ENCODE data around the gene ZNF606.
"Not testable (repeated sequence)": the region's sequence is repeated elsewhere in the genome, so short reads cannot be mapped to it uniquely, and the experiment has no call there.

ZNF606 gene

DNA sequence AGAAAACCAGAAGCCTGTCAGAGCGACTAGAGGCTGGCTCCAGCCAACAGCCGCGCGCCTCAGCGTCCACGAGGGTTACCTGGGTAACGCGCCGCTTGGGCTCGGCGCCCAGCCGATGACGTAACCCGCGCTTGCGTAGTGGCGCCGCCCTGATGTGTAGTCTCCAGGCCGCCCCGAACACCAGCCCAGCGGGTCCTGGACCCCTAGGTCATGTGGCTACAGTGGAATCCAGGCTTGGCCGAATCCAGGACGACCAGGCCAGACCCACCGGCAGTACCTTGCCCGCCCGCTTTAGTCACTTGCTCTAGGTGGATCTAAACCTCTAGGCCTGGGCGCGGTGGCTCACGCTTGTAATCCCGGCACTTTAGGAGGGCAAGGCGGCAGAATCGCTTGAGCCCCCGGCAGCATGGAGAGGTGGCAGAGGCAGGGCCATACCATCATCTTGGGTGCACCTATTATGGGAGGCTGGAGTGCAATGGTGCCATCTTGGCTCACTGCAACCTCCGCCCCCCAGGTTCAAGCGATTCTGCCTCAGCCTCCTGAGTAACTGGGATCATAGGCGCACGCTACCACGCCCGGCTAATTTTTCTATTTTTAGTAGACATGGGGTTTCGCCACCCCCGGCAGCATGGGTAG is 7.2 kb upstream of the ZNF606 start:
- peak; percentile 85 for DNase-seq (ENCODE audit: low spot score)

DNA sequence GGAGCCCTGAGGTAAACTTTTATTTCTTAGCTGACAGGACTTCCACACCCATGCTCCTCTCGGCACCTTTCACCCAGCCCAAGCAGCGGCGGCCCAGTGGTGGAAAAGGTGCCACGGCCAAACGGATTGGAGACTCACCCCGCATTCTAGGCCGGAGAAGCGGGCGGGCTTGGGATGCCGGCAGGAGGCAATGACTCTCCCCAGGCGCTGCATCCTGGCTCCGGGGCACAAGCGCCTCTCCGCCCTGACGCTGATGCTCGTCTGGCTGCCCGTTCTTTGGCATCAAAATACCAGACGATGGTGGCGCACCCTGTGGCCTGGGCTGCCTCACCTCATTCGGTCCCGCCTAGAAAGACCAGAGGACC is 6.7 kb upstream of the ZNF606 start:
- DNase-seq (ENCODE audit: low spot score) = no peak

DNA sequence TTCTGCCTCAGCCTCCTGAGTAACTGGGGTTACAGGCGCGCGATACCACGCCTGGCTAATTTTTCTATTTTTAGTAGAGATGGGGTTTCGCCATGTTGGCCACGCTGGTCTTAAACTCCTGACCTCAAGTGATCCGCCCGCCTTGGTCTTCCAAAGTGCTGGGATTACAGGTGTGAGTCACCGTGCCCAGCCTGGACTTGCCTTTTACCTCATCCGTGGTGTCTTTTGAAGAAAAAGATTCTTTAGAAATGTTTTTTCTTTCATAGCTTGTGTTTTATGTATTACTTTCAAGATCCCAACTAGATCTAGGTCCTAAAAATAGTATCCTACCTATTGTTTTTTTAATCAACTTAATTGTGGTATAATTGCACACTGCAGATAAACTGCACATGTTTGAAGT is 6.3 kb upstream of the ZNF606 start:
- DNase-seq (ENCODE audit: low spot score) = not testable (repeated sequence)

DNA sequence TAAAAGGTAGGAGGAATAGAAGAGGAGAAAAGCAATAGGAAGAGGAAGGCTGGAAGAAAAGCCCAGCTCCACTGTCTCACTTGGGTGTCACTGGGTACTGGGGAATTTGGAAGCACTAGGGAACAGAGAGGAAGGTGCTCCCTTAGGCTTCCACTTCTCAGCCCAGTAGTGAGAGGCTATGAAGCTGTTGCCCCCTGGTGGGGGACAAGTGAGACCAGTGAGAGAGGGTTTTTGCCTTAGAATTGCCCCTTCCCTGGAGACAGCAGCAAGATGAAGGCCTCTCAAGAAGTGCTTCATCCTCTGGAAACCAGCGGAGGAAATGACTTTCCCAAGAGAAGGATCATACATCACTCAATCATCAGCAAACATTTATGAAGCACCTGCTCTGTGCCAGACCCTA is 4.7 kb upstream of the ZNF606 start:
- DNase-seq (ENCODE audit: low spot score) = no peak

DNA sequence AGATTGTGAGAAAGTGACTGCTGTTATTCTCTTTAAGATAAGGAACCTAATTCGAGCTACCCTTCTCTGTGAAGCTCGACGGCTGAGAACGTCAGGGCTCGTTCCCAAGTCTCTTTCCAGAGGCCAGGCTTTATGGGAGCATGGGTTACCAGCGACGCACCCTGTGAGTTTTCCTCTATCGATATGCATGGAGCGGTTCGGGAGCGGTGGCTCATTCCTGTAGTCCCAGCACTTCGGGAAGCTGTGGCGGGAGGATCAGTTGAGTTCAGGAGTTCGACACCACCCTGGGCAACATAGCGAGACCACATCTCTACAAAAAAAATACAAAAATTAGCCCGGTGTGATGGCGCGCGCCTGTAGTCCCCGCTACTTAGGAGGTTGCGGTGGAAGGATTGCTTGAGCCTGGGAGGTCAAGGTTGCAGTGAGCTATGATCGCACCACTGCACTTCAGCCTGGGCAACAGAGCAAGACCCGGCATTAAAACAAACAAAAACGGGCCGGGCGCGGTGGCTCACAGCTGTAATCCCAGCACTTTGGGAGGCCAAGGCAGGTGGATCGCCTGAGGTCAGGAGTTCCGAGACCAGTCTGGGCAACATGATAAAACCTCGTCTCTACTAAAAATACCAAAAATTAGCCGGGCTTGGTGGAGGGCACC is 681 bp upstream of the ZNF606 start:
- no peak for DNase-seq (ENCODE audit: low spot score)

DNA sequence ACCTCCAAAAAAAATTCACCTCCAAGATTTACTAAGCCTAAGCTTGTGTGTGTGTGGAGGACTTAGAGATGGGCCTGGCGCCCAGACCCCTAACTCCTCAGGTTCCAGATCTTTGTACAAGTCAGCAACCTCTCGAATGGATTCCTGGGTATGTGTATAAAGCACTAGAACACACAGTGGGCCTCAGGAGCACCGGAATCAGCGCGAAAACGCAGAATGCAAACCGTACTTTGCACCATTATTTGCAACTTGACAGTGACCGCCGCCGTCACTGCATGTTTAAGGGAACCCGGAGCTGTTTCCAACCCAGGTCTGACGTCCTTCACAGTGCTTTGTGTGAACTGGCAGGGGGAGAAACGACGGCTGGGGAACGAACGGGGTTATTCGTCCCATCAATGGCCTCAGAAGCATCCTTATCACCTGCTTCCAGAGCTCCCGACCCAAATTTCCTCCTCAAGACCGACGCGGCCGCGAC is 688 bp downstream of the ZNF606 start:
- DNase-seq (ENCODE audit: low spot score) = no peak

DNA sequence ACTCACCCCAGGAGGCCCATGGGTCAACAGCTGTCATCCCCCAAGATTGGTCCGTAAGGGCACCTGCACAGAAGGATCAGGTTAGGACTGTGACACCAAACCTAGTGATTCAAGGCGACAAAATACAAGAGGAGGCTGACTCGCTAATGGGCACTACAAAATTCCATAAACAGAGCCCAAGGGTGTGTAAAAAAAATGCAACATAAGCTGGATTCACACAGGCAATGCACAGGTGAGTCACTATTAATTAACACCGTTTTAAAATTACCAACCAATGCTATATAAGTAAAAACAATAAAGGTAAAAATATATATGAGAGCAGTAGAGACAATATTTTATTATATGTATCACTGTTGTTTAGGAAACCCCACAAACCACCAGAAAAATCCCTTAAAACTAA is 1.9 kb downstream of the ZNF606 start:
- no peak for DNase-seq (ENCODE audit: low spot score)

DNA sequence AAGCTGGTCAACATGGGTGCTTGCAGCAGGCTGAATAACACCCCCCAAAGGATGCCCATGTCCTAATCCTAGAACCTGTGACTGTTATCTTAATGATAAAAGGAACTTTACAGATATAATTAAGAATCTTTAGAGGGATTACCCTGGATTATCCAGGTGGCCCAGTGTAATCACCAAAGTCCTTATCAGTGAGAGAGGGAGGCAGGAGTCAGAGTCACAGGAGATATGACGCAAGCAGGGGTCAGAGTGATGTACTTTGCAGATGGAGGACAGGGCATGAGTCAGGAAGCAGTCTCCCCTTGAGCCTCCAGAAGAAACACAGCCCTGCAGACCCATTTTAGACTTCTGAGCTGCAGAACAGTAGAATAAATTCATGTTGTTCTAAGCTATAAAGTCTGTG is 9.8 kb downstream of the ZNF606 start:
- DNase-seq (ENCODE audit: low spot score) = no peak

DNA sequence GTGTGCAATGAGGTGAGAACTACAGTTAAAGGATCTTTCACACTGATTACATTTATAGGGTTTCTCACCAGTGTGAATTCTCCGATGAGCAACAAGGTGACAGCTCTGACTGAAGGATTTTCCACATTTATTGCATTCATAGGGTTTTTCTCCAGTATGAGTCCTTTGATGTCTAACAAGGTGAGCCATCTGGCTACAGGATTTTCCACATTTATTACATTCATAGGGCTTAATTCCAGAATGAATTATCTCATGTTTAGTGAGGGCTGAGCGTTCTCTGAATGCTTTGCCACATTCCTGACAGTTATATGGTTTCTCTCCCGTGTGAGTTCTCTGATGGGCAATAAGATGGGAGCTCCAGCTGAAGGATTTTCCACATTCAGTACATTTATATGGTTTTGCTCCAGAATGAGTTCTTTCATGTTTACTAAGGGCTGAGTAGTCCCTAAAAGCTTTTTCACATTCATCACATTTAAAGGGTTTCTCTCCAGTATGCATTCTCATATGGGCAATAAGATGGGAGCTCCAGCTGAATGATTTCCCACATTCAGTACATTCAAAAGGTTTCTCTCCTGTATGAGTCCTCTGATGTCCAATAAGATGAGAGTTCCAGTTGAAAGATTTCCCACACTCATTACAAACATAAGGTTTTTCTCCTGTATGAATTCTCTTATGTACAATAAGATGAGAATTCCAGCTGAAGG is 23.9 kb downstream of the ZNF606 start:
- DNase-seq (ENCODE audit: low spot score) = no peak

DNA sequence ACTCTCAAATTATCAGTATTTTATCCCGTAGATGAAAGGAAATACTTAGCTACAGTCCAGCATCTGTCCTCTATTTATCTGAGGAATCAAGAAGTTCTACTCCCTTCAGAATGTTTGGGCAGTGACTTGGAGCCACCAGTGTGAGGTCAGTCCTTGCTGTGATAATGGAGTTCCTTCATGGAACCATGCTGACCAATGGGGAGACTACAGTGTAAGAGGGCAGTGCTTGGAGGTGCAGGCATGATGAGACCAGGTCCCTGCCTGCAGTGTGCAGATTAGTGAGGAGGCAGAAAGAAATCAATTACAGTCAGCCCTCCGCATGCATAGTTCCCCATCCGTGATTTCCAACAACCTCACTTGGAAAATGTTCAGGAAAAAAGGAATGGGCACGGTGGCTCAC is 28.2 kb downstream of the ZNF606 start, which contains the start of gene C19orf18:
TSS of gene C19orf18 (minus strand) at position 101 of the 400 bp plus-strand sequence. CDS start 102 bp downstream, outside the sequence.
- no peak for DNase-seq (ENCODE audit: low spot score)

DNA sequence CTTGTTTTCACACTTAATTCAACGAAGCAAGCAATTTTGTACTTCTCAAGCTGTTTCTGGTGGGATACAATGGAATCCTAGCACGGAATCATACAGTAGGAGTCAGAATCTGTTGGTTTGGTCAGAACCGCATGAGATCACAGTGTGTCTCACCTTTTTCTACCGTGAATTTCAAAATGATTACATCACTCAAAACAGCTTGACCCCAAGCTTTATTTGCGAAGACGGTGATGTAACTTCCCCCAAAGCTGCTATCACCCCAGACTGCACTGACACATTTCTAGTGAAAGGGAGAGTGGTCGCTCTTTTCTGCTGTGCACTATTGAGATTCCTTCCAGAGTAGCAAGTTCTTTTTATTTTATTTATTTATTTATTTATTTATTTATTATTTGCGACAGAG is 37.9 kb downstream of the ZNF606 start:
- no peak for DNase-seq (ENCODE audit: low spot score)

DNA sequence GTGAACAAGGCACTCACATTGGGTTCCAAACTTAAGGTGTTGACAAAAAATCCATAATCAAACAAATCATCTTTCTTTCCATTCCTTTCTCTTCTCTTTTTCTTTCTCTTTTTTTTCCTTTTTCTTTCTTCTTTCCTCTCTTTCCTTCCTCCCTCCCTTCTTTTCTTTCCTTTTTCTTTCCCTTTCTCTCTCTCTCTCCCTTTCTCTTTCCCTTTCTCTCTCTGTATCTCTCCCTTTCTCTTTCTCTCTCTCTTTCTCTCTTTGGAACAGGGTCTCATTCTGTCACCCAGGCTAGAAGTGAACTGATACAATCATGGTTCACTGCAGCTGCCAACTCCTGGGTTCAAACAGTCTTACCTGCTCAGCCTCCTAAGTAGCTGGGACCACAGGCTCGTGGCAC is 40.8 kb downstream of the ZNF606 start:
- DNase-seq (ENCODE audit: low spot score) = no peak

DNA sequence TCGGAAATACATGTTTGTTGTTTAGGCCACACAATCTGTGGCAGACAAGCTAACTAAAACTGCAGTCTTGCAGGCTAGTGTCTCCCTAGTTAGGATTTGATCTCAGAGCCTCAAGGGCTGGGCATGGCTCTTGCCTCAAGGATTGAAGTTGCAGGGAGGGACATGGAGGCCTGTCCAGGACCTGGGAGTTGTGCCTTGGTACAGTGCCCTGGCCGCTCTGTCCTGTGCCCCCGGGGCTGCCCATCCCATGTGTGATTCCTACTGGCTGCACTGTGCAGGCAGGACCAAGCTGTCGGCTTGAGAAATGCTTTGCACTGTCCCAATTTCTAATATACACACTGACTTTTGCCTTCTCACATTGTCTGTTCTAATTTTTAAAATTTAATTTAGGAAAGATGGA is 47.6 kb downstream of the ZNF606 start:
- DNase-seq (ENCODE audit: low spot score) = no peak

DNA sequence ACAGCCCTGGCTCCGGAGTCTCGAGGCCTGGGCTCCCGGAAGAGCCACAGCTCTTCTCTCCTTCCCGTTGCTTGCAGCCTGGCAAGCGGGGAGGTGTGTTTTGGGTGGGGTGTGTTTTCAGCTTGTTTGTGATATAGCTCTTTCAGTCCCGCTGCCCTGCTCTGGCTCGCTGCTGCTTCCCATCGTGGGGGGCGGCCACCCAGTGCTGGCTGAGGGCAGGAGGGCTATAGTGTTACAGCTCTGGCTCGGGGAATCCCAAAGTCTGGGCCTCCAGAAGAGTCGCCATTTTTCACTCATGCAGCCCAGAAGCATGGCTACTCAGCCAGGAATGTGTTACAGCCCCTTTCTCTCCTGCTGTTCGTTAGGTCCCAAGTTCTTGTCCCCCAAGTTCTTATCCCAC is 52.9 kb downstream of the ZNF606 start:
- no peak for DNase-seq (ENCODE audit: low spot score)

DNA sequence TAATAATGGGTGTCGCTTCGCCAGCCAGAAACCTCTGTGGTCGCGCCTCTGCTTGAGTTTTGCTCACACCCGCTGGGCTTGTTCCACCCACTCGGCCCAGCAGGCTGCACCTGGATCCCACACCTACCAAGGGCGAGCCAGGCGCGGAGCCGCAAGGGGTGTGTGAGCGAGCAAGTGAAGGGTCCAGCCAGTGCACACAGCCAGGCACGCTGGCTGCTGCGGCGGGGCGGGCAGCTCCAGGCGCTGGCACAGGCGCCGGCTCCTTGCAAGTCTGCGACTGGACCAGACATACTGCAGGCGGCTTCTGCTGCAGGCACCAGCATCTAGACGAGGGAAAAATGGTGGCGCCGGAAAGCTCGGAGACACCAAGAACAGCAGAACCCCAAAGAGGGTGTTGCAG is 53.3 kb downstream of the ZNF606 start:
- DNase-seq (ENCODE audit: low spot score) = no peak

DNA sequence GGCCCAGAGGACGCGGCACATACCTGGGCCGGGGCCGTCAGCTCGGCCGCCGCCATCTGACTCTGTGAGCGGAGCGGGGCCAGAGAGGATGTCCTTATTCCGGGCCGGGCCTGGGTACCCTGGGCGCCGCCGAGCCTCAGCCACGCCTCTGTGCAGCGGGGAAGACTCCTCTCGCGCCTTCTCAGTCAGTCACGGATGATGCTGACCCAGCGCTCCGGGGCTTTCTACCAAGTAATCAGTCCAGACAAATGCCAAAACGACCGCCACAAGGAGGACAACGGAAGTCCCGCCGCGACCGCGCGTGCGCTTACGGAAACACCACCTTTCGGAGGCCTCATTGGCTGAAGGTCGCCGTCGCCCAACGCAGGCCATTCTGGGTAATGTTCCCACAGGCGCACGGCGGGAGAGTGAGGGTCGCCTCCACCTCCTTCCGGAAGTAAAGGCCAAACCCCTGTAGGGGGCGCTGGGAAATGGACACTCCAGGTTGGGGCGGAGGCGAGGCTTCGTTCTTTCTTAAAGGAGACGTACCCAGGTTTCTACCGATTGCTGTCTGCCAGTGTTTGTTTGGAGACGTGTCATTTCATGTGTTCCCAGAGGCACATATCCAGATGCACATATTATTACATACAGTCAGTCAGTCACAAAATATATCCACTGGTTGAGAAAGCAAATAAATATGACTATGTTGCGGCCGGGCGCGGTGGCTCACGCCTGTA is 55.0 kb downstream of the ZNF606 start, which contains the start of gene ZNF256:
TSS of gene ZNF256 (minus strand) at position 288 of the 716 bp plus-strand sequence. CDS start at position 56, 232 bp downstream.
- peak; percentile 97 for DNase-seq (ENCODE audit: low spot score)

DNA sequence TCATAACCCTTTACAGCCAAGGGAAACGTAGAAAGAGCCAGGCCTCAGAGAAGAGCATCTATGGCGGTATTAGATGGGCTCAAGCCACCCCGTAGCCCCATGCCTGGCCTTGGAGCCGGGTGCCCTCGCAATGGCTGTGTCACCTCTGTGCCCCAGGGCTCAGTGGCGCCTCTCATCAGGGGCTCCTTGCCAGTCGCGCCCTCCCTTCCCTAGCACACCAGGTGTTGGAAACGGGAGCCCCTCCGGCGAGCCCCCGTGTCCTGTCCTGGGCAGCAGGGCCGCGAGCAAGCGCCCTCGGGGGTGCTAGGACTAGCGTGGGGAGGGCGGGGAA is 55.6 kb downstream of the ZNF606 start:
- peak; percentile 7 for DNase-seq (ENCODE audit: low spot score)

DNA sequence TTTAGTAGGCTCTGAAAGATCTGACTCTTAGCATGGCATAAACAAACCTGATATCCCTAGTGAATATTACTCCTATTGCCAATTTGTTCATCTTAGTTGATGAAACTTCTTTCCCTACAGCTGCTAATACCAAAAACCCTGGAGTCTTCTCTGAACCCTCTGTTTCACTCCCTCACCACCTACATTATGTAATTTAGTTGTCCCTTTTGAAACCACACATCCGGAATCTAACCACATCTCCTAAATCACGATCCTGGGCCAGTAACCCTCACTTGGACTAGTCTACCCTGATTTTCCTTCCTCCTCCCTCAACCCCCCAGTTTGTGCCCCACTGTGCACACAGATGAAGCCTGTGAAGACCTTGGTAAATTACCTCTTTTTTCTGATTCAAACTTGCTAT is 56.3 kb downstream of the ZNF606 start:
- no peak for DNase-seq (ENCODE audit: low spot score)

DNA sequence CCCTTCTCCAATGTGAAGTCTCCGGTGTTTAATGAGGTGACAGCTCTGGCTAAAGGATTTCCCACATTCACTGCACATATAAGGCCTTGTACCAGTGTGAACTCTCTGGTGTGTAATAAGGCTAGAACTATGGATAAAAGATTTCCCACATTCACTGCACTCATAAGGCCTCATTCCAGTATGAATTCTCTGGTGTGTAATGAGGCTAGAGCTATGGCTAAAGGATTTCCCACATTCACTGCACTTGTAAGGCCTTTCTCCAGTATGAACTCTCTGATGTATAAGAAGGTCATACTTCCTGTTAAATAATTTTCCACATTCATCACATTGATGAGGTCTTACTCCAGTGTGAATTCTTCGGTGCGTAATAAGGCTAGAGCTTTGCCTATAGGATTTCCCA is 61.0 kb downstream of the ZNF606 start:
- no peak for DNase-seq (ENCODE audit: low spot score)

DNA sequence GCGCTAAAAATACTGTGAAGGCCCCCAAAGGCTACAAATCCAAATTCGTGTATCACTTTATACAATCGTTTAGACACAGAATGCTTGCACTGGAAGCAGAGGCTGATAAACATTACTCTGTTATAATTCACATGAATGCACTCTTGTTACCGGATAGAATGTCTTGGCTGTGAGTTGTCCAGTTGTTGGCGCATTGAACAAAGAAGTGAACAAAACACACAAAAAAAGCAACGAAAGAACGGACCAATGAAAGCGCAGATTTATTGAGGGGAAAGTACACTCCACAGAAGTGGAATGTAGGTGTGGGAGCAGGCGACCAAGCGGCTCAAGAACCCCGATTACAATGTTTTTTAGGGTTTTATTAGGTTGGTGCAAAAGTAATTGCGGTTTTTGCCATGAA is 66.9 kb downstream of the ZNF606 start:
- DNase-seq (ENCODE audit: low spot score) = no peak

DNA sequence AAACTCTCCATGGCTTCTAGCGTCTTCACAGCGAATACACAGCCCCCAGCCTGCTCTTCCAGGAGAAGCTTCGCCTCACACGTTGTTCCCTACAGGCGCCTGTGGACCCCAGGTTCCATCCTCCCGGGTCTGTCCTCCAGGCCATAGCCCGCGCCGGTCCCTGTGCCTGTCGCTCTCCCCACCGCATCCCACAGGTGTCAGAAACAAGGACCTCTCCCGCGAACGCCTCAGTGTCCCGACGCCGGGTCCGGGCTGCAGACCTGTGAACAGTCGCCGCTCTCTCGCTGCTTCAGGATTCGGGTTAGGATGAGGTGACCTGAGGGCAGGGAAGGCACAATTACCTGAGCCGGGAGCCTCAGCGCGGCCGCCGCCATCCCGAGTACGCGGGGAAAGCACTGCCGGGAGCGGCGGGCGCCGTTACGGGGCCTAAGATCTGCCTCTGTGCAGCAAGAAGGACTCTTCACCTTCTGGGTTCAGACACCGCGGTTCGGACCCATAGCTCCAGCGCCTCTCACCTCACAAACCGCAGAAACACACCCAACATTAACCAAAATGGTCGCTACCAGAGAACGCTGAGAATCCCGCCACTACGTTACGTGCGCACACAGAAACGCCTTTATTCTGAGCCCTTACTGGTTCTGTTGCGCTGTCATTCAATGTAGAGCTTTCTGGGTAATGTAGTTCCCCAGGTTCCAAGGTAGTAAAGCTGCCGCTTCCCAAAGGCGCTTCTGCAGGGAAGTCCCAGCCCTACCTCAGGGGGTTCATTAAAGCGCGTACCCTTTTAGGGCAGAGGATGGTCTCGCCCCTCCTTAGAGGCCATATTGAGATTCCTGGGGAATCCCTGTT is 67.6 kb downstream of the ZNF606 start, which contains the start of gene ZNF418:
TSS of gene ZNF418 (minus strand) at position 583 of the 846 bp plus-strand sequence. CDS start 1,580 bp downstream, outside the sequence.
- peak; percentile 77 for DNase-seq (ENCODE audit: low spot score)

DNA sequence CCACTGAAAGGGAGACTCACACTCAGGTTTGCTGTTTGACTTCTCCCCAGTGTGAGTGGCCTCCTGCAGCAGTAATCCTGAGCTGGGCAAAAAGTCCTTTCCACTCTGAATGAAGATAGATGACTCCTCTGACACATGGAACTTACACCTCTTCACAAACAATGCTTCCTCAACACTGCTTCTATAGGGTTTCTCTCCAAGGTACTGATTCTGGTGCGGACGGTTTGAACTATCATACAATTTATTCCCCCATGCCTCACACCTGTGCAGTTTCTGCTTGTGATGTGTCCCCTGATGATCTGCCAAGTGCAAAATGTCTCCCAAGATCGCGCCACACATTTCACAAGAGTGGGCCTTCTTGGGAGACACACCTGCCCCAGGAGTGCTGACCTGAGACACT is 75.0 kb downstream of the ZNF606 start:
- DNase-seq (ENCODE audit: low spot score) = no peak
